WTC11 (cell line): ENCODE measurements around the gene DCBLD2.

ENCODE experiments used
- KAT7 ChIP-seq: sonication (generic); formaldehyde crosslinking; IDR thresholded peaks from 2 replicates; pipeline ENCODE4 v1.8.1; 2023; ENCODE audit warnings: missing genetic modification reagents, mild to moderate bottlenecking, borderline replicate concordance
- TF ChIP-seq, protein P1 (sequence below): sonication (generic); formaldehyde crosslinking; IDR thresholded peaks from 2 replicates; pipeline ENCODE4 v1.8.0; 2022; ENCODE audit warnings: mild to moderate bottlenecking, missing genetic modification reagents

GRCh38 chr3:98772022-98772421, 129.5 kb downstream of the DCBLD2 start:
- TF ChIP-seq, protein P1, sequence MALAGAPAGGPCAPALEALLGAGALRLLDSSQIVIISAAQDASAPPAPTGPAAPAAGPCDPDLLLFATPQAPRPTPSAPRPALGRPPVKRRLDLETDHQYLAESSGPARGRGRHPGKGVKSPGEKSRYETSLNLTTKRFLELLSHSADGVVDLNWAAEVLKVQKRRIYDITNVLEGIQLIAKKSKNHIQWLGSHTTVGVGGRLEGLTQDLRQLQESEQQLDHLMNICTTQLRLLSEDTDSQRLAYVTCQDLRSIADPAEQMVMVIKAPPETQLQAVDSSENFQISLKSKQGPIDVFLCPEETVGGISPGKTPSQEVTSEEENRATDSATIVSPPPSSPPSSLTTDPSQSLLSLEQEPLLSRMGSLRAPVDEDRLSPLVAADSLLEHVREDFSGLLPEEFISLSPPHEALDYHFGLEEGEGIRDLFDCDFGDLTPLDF (CRISPR knock-in tag) = no peak
- no peak for TF ChIP-seq KAT7 (CRISPR knock-in tag)
